ENCODE measurements around the gene SRPRB.

SRPRB gene

DNA sequence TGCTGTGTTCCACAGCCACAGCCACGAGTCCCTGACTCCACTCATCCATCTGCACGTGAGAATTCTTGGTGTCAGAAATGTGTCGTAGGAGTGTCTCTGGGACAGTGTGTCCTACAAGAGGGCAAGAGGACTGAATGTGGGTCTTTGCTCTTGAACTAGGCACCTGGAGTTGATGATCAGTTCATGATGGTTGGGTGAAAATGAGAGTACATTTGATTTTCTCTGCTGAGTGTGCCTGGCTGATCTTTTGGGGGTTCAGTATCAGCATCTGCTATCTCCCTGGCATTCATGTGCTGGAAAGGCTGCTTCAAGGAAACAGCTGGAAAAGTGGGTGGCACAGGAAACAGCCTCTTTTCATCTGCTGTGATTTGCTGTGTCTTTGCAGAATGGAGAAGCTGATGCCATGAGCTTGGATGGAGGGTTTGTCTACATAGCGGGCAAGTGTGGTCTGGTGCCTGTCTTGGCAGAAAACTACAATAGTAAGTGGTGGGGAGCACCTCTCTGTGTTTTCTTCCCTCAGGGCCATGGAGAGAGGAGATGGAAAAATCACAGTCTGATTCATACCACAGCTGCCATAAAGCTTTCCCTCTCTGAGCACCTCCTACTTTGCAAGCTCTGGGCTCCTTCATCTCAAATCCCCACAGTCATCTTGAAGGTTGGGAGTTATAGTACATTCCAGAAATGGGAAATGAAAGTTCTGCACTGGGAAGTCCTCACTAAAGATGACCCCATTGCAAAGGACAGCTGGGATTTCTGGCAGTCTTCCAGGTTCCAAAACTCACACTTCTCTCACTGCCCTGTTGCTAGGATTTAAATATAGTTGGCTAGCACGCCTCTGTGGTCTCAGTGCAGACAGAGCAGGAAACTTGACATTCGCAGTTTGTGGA lies 41.6 kb upstream of the SRPRB start:
- Histone ChIP-seq H4K20me1 (ENCODE audit: control insufficient read depth, insufficient read depth, low read depth, low read length) (no peaks in the 10 kb centered on the region), H3K4me1 (ENCODE audit: control insufficient read depth, low read length) (peaks cover 6% of the 10 kb centered on the region)

DNA sequence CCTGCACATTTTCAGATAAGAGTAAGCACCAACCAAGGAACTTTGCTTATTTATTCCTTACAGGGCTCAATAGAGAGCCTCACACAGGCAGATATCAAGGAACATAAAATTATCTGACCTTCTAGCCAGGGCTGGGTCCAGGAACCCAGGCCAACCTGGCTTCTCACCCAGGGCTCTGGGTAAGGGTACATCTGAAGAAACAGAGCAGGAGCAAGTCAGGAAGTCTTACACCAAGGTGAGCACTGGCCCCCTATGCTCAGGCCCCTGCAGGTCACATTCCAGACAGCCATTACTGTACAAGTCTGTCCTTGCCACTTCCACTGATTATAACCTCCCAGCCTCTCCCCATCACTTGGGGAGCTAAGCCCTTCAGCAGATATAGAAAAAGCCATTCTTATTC lies 40.4 kb upstream of the SRPRB start:
- Histone ChIP-seq H3K9me2 (replicated peaks; ENCODE audit: control insufficient read depth, low read length) (no peaks in the 10 kb centered on the region), H3K4me2 (ENCODE audit: low read length) (no peak overlapping the region), H3K4me1 (ENCODE audit: control insufficient read depth, low read length) (peaks cover 6% of the 10 kb centered on the region), H4K20me1 (ENCODE audit: control insufficient read depth, insufficient read depth, low read depth, low read length) (no peaks in the 10 kb centered on the region), H3K79me2 (ENCODE audit: control insufficient read depth, low read length) (no peaks in the 10 kb centered on the region), H3K9me3 (ENCODE audit: control insufficient read depth, insufficient read depth, low read length) (no peaks in the 10 kb centered on the region), H3K4me3 (ENCODE audit: low read length) (no peak overlapping the region), H3K27me3 (ENCODE audit: control insufficient read depth, low read length) (peaks cover 10% of the 10 kb centered on the region), H3K27ac (ENCODE audit: low read depth, low read length) (no peak overlapping the region), H3F3A (ENCODE audit: control insufficient read depth, insufficient read depth) (no peaks in the 10 kb centered on the region), H3K36me3 (ENCODE audit: control insufficient read depth, low read length) (no peaks in the 10 kb centered on the region)
- TF ChIP-seq EZH2phosphoT487 (IDR thresholded peaks at IDR 0.05; ENCODE audit: borderline replicate concordance, low read length), result no peak
- no peak for TF ChIP-seq CTCF (IDR thresholded peaks at IDR 0.05; ENCODE audit: low read depth, low read length, poor library complexity, severe bottlenecking)

More for the DNA sequence above, 41.6 kb upstream of the SRPRB start:
- Histone ChIP-seq H3K27me3 (ENCODE audit: control insufficient read depth, low read length) (peaks cover 10% of the 10 kb centered on the region), H3K4me2 (ENCODE audit: low read length) (no peak overlapping the region), H3F3A (ENCODE audit: control insufficient read depth, insufficient read depth) (no peaks in the 10 kb centered on the region), H3K79me2 (ENCODE audit: control insufficient read depth, low read length) (no peaks in the 10 kb centered on the region), H3K9me3 (ENCODE audit: control insufficient read depth, insufficient read depth, low read length) (no peaks in the 10 kb centered on the region), H3K27ac (ENCODE audit: low read depth, low read length) (no peak overlapping the region), H3K36me3 (ENCODE audit: control insufficient read depth, low read length) (no peaks in the 10 kb centered on the region), H3K9me2 (replicated peaks; ENCODE audit: control insufficient read depth, low read length) (no peaks in the 10 kb centered on the region), H3K4me3 (ENCODE audit: low read length) (no peak overlapping the region)
- TF ChIP-seq EZH2phosphoT487 (IDR thresholded peaks at IDR 0.05; ENCODE audit: borderline replicate concordance, low read length) (no peak), CTCF (IDR thresholded peaks at IDR 0.05; ENCODE audit: low read depth, low read length, poor library complexity, severe bottlenecking) (no peak)

DNA sequence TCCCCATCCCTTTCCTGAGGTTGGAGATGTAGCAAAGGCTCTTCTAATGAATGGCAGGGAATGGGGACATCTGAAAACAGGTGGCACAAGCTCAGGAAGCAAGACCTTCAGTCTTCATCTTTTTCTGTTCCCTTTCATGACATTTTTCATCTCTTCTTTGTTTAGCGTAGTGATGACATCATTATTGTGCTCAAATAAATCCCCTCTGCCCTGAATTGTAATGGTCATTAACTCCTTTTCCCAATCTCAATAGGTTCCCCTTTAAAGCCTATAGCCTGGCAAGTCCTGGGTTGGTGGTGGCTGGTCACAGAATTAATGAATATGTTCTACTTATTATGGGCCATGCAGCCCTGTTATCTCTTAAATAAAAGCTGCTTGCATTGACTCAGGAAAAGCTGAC lies 38.0 kb upstream of the SRPRB start:
- Histone ChIP-seq H3K9me3 (ENCODE audit: control insufficient read depth, insufficient read depth, low read length) (no peaks in the 10 kb centered on the region), H3K4me2 (ENCODE audit: low read length) (no peak overlapping the region), H3K4me1 (ENCODE audit: control insufficient read depth, low read length) (peaks cover 6% of the 10 kb centered on the region), H3K27me3 (ENCODE audit: control insufficient read depth, low read length) (peaks cover 3% of the 10 kb centered on the region; the same call in 1 of the 2 replicates), H4K20me1 (ENCODE audit: control insufficient read depth, insufficient read depth, low read depth, low read length) (no peaks in the 10 kb centered on the region), H3K27ac (ENCODE audit: low read depth, low read length) (no peak overlapping the region), H3K4me3 (ENCODE audit: low read length) (no peak overlapping the region), H3K9me2 (replicated peaks; ENCODE audit: control insufficient read depth, low read length) (no peaks in the 10 kb centered on the region), H3F3A (ENCODE audit: control insufficient read depth, insufficient read depth) (no peaks in the 10 kb centered on the region), H3K79me2 (ENCODE audit: control insufficient read depth, low read length) (no peaks in the 10 kb centered on the region), H3K36me3 (ENCODE audit: control insufficient read depth, low read length) (no peaks in the 10 kb centered on the region)
- TF ChIP-seq CTCF (IDR thresholded peaks at IDR 0.05; ENCODE audit: low read depth, low read length, poor library complexity, severe bottlenecking) (no peak), EZH2phosphoT487 (IDR thresholded peaks at IDR 0.05; ENCODE audit: borderline replicate concordance, low read length) (no peak)
